ENCODE data around the gene HPD.

The HPD gene

GRCh38 chr12:121810234-121810817 is 48.3 kb downstream of the HPD start:
- DNase-seq = no peak

DNA sequence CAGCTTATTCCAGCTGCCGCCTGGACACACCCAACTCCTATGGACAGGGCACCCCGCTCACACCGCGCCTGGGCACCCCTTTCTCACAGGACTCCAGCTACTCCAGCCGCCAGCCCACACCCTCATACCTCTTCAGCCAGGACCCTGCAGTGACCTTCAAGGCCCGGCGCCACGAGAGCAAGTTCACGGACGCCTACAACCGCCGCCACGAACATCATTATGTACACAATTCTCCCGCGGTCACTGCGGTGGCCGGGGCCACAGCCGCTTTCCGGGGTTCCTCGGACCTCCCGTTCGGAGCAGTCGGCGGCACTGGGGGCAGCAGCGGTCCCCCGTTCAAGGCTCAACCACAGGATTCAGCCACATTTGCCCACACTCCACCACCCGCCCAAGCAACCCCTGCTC is 48.9 kb downstream of the HPD start:
- DNase-seq = no peak

DNA sequence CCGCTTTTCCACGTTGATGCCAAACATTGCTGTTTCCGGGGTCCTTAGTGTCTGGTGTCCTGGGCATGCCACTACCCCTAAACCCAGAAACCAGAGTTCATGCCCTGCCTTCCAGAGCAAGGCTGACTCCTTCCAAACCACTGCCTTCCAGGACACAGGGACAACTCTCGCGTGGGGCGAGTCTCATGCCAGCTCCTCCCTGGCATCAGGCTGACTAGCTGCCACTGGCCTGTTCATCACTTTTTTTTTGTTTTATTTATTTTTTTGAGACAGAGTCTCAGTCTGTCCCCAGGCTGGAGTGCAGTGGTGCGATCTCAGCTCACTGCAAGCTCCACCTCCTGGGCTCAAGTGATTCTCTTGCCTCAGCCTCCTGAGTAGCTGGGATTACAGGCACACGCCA is 50.0 kb downstream of the HPD start:
- DNase-seq = no peak

- no peak for DNase-seq
These were observed 50.9 kb downstream of the HPD start for GRCh38 chr12:121807642-121808347.

GRCh38 chr12:121806546-121807423 is 51.9 kb downstream of the HPD start:
- no peak for DNase-seq

GRCh38 chr12:121806009-121806545 is 52.6 kb downstream of the HPD start:
- DNase-seq = no peak

- no peak for DNase-seq
These were observed 53.3 kb downstream of the HPD start for GRCh38 chr12:121805171-121806008.

GRCh38 chr12:121804417-121805111 is 54.1 kb downstream of the HPD start:
- DNase-seq = peak in 1 of 2 experiments; percentile 60

- no peak for DNase-seq
These were observed 54.7 kb downstream of the HPD start, which contains the start of gene SETD1B for GRCh38 chr12:121803861-121804416. Gene SETD1B (plus strand): TSS chr12:121804009. CDS start chr12:121804738, 729 bp downstream.

GRCh38 chr12:121802843-121803698 is 55.6 kb downstream of the HPD start:
- DNase-seq = peak; percentile 83

- DNase-seq = no peak
These were observed 56.2 kb downstream of the HPD start for GRCh38 chr12:121802485-121802842.

GRCh38 chr12:121801595-121802484 is 56.8 kb downstream of the HPD start:
- no peak for DNase-seq

- peak; percentile 59 to 66 for DNase-seq
These were observed 57.7 kb downstream of the HPD start for GRCh38 chr12:121800694-121801594.

DNA sequence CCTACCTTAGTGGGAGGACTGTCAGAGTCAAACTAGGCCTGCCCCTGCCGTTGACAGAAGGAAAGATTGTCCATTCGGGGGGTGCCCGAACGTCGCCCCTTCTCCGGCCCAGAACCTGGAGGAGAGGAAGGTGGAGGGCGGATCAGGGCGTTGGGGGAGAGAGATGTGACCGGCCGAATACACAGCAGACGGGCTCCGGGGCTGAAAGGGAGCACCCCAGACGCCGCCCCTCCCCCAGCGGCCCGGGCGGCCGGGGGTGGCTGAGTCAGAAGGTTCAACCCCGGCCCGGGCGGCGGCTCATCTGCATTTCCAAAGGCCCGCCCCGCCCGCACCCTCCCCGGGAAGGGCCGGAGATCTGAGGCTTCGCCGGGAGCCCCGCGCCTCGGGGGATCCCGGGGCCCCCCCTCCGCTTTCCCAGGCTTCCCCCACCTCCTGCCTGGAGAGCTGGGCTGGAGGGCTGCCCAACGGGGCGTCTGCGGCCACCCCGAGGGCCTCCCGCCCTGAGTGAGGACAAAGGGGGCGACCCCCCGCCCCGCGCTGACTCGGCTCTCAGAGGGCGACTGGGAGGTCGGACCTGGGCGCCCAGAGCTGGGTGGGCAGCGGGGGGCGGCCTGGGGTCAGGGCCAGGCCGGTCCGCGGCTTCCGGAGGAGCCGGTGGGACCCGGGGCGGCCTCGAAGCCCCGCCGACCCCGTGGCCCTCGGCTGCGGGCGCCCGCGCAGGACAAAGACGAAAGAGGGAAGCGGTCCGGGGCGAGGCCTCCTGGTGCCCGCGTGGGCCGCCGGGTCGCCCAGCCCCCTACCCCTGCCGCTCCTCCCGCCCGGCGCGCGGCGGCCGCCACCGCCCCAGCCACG is 58.6 kb downstream of the HPD start:
- DNase-seq = peak; percentile 71 to 73

GRCh38 chr12:121799156-121799841 is 59.4 kb downstream of the HPD start:
- no peak for DNase-seq

GRCh38 chr12:121798787-121799155 is 59.9 kb downstream of the HPD start:
- DNase-seq = no peak

All from activated CD4-positive, alpha-beta T cell treated with anti-CD3 and anti-CD28 coated beads, Interleukin-2, amount 50 U/mL, for 4 hours (primary cell).